CD14-positive monocyte (primary cell): ENCODE data around the gene DENND4C. TPM values are rescaled to one million over a fixed set of nuclear protein-coding genes. Genes with fewer than 3 reads are reported as not detected.

ENCODE experiments used
- DNase-seq, 3 donors: peaks; one replicate each; pipeline ENCODE4 v3.0.0-alpha.2; 2011 to 2022
- H2AFZ ChIP-seq: 2 replicates; pipeline ENCODE4 v1.6.0; 2012; ENCODE audit warnings: mild to moderate bottlenecking, low read depth, low read length, inconsistent platforms; ENCODE audit not compliant: insufficient read depth, poor library complexity, severe bottlenecking
- H3K27ac ChIP-seq, 2 donors: 1 replicate in 1 of 2; 2 replicates in 1 of 2; pipeline ENCODE4 v1.5.1; 2012 to 2013; ENCODE audit warnings: low read length in 2 of 2, control low read depth in 1 of 2, inconsistent platforms in 1 of 2, low read depth in 1 of 2, mild to moderate bottlenecking in 1 of 2
- H3K27me3 ChIP-seq, 2 donors: one replicate each; pipeline versions ENCODE4 v1.6.0 to v1.6.1; 2011 to 2013; ENCODE audit warnings: low read length in 2 of 2; ENCODE audit not compliant: control insufficient read depth in 2 of 2, insufficient read depth in 2 of 2
- H3K36me3 ChIP-seq, 2 donors: replicated peaks in 1 of 2; 1 replicate in 1 of 2; 2 replicates in 1 of 2; pipeline versions ENCODE4 v1.5.1 to v1.6.1; 2012 to 2013; ENCODE audit warnings: low read length in 2 of 2, control low read depth in 1 of 2, inconsistent platforms in 1 of 2, mild to moderate bottlenecking in 1 of 2; ENCODE audit not compliant: insufficient read depth in 2 of 2, control insufficient read depth in 1 of 2
- H3K4me1 ChIP-seq, 2 donors: 1 replicate in 1 of 2; 2 replicates in 1 of 2; pipeline versions ENCODE4 v1.5.1 to v1.6.1; 2012 to 2013; ENCODE audit warnings: low read length in 2 of 2, control low read depth in 1 of 2, inconsistent platforms in 1 of 2, mild to moderate bottlenecking in 1 of 2, moderate library complexity in 1 of 2; ENCODE audit not compliant: insufficient read depth in 2 of 2, control insufficient read depth in 1 of 2
- H3K4me2 ChIP-seq: replicated peaks from 2 replicates; pipeline ENCODE3; 2012; ENCODE audit warnings: low read length, moderate library complexity, mild to moderate bottlenecking; ENCODE audit not compliant: poor library complexity, severe bottlenecking; ENCODE audit errors: extremely low read depth
- H3K4me3 ChIP-seq, 3 experiments: fragments of 200-600 bp in 1 of 3; sonication (generic) in 1 of 3; replicated peaks in 1 of 3; 1 replicate in 2 of 3; 2 replicates in 1 of 3; pipeline ENCODE4 v1.5.1; 2011 to 2013; ENCODE audit warnings: low read length in 3 of 3, mild to moderate bottlenecking in 3 of 3, control low read depth in 2 of 3, low read depth in 2 of 3, inconsistent platforms in 1 of 3, moderate library complexity in 1 of 3
- H3K79me2 ChIP-seq: 2 replicates; pipeline ENCODE4 v1.6.0; 2012; ENCODE audit warnings: mild to moderate bottlenecking, control low read depth, inconsistent platforms, low read length, moderate library complexity; ENCODE audit not compliant: insufficient read depth
- H3K9ac ChIP-seq: 2 replicates; pipeline ENCODE4 v1.6.0; 2017; ENCODE audit warnings: low read length, mild to moderate bottlenecking; ENCODE audit not compliant: insufficient read depth, poor library complexity, severe bottlenecking
- H3K9me3 ChIP-seq, 2 donors: replicated peaks in 1 of 2; 1 replicate in 1 of 2; 2 replicates in 1 of 2; pipeline versions ENCODE4 v1.5.1 to v1.6.1; 2012 to 2013; ENCODE audit warnings: low read length in 2 of 2, control low read depth in 1 of 2; ENCODE audit not compliant: control insufficient read depth in 1 of 2, insufficient read depth in 1 of 2
- H4K20me1 ChIP-seq: 2 replicates; pipeline ENCODE4 v1.6.0; 2012; ENCODE audit warnings: mild to moderate bottlenecking, low read length, control low read depth, moderate library complexity; ENCODE audit not compliant: insufficient read depth
- H3K27ac Mint-ChIP-seq, 7 donors: one replicate each; pipeline ENCODE4 v1.8.0; 2020; ENCODE audit warnings: mild to moderate bottlenecking in 7 of 7, mixed read lengths in 7 of 7, moderate library complexity in 6 of 7, inconsistent platforms in 2 of 7
- H3K27me3 Mint-ChIP-seq, 3 donors: one replicate each; pipeline ENCODE4 v1.8.0; 2021 to 2022; ENCODE audit warnings: low read depth in 3 of 3, mild to moderate bottlenecking in 3 of 3, mixed read lengths in 3 of 3, moderate library complexity in 3 of 3, inconsistent platforms in 1 of 3
- H3K36me3 Mint-ChIP-seq, 2 donors: one replicate each; pipeline ENCODE4 v1.8.0; 2020; ENCODE audit warnings: mixed read lengths in 2 of 2, inconsistent platforms in 1 of 2, mild to moderate bottlenecking in 1 of 2
- H3K4me1 Mint-ChIP-seq: one replicate; pipeline ENCODE4 v1.8.0; 2020; ENCODE audit warnings: mild to moderate bottlenecking, mixed read lengths
- H3K4me3 Mint-ChIP-seq, 2 donors: one replicate each; pipeline ENCODE4 v1.8.0; 2020; ENCODE audit warnings: mild to moderate bottlenecking in 2 of 2, mixed read lengths in 2 of 2, moderate library complexity in 1 of 2
- H3K9me3 Mint-ChIP-seq, 7 donors: one replicate each; pipeline ENCODE4 v1.8.0; 2020 to 2022; ENCODE audit warnings: mixed read lengths in 7 of 7, mild to moderate bottlenecking in 6 of 7, moderate library complexity in 6 of 7, inconsistent platforms in 2 of 7
- CTCF ChIP-seq: fragments of 200-600 bp; IDR thresholded peaks from one replicate; pipeline ENCODE4 v1.8.0; 2022; ENCODE audit warnings: antibody characterized with exemption, mild to moderate bottlenecking
- WGBS: methylation state at CpG from one replicate; pipeline ENCODE4 v1.1.5; 2013; ENCODE audit warnings: missing lambda C conversion rate; ENCODE audit not compliant: insufficient coverage; 5-methylcytosine and 5-hydroxymethylcytosine counted together
- intact Hi-C, 2 donors: fragments of 100-400 bp; cut with micrococcal nuclease; formaldehyde crosslinking; loops; one replicate each; pipeline versions ENCODE4 v1.15.0 to v1.15.1; 2023
- polyA plus RNA-seq, 3 donors: library from polyadenylated mRNA; depleted of rRNA in 1 of 3; unstranded in 2 of 3; stranded (reverse) in 1 of 3; fragments of 300-500 nt in 2 of 3; fragments of >200 nt in 1 of 3; fragmentation: Illumina TruSeq in 2 of 3; gene quantifications; 1 replicate in 2 of 3; 2 replicates in 1 of 3; pipeline ENCODE4 v1.2.3, GENCODE V29; 2012 to 2021

The DENND4C gene
- polyA plus RNA-seq, 3 donors: 8.1 to 15.4 (median 12.7) TPM

- Histone ChIP-seq H3K79me2 (no peaks in the 10 kb centered on the region), H2AFZ (no peak overlapping the region), H3K9ac (no peak overlapping the region), H3K27me3 (no peaks in the 10 kb centered on the region), H3K4me3 (no peak overlapping the region), H3K4me1 (no peaks in the 10 kb centered on the region), H3K36me3 (peaks cover 5 to 21% of the 10 kb centered on the region in 2 donors), H3K9me3 (no peaks in the 10 kb centered on the region), H3K4me2 (no peak overlapping the region), H3K27ac (no peak overlapping the region), H4K20me1 (no peaks in the 10 kb centered on the region)
- intact Hi-C loops: no loop called here
- Mint-ChIP-seq H3K4me3 (no peak overlapping the region), H3K4me1 (no peaks in the 10 kb centered on the region), H3K36me3 (peaks cover 21 to 25% of the 10 kb centered on the region in 2 donors), H3K27ac (no peak overlapping the region), H3K27me3 (peaks cover 0 to 4% (median 0%) of the 10 kb centered on the region in 3 donors), H3K9me3 (no peaks in the 10 kb centered on the region)
- DNase-seq: no peak
- no CpG with 5 or more reads among the region's 3 CpGs for WGBS
- no peak for TF ChIP-seq CTCF
Observed at GRCh38 chr9:19313573-19313972, 83.1 kb downstream of the DENND4C start.

- no peak overlapping the region for H3K27ac Mint-ChIP-seq
- Histone ChIP-seq H3K4me3 (no peak overlapping the region), H3K9ac (no peak overlapping the region), H3K36me3 (peaks cover 12 to 62% of the 10 kb centered on the region in 2 donors), H3K27me3 (no peaks in the 10 kb centered on the region), H4K20me1 (no peaks in the 10 kb centered on the region), H3K4me1 (no peaks in the 10 kb centered on the region), H3K4me2 (no peak overlapping the region), H2AFZ (no peak overlapping the region), H3K27ac (no peak overlapping the region), H3K9me3 (no peaks in the 10 kb centered on the region), H3K79me2 (no peaks in the 10 kb centered on the region)
- no CpG with 5 or more reads among the region's 1 CpG for WGBS
- no peaks in the 10 kb centered on the region for H3K9me3 Mint-ChIP-seq
- intact Hi-C loops: no loop called here
- H3K4me1 Mint-ChIP-seq: no peaks in the 10 kb centered on the region
- H3K36me3 Mint-ChIP-seq: peaks cover 47 to 66% of the 10 kb centered on the region in 2 donors
- DNase-seq: no peak
- H3K4me3 Mint-ChIP-seq: no peak overlapping the region
- TF ChIP-seq CTCF: no peak
- H3K27me3 Mint-ChIP-seq: no peaks in the 10 kb centered on the region
Observed at GRCh38 chr9:19320495-19320894, 90.0 kb downstream of the DENND4C start.
